Measurements from ENCODE around the gene INF2.

The INF2 gene

GRCh38 chr14:104691546-104692260 lies 2.3 kb downstream of the INF2 start:
- ATAC-seq = no peak

DNA sequence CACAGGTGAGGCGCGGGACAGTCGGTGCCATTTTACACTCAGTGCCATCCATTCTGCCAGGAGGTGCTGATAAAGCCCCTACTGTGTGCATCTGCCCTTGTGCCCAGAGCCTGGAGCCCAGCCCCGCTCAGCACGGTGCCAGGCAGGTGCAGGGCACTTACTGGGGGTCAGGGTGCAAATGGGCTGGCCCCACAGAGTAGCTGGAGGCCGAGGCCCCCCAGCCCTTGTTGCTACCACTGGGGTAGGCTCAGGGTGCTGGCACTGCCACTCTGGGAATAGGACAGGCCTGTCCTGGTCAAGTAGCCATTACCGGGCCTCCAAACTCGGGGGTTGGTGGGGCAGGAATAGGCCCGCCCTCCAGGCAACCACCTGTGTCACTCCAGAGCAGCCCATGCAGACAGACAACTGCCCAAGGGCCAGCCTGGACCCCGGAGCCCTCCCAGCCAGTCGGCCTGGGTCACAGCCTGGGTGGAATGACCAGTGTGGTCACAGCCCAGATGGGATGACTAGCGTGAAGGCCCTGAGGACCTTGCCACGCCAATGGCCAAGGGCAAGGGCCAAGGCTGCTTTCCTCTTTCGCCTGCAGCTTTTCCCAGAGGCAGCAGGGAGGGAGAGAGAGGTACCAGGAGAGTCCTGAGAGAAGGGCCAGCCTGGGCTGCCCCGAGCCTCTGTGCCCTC lies 3.0 kb downstream of the INF2 start:
- no peak for ATAC-seq

DNA sequence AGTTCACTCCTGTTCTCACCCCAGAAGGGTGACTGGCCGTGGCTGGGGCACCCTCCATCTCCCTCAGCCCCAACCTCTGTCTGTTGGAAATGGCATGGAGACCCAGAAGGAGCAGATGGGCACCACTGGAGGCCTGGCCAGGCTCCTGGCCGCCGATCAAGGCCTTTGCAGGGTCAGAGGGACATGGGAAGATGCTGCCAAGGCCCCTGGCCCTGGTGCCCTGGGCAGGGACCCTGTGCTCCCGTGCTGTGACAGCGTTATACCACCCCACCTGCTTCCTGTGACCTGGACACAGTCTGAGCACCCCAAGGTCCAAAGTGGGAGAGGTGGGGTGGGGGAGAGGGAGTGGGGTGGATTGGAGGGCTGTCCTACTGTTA lies 3.5 kb downstream of the INF2 start:
- ATAC-seq = no peak

DNA sequence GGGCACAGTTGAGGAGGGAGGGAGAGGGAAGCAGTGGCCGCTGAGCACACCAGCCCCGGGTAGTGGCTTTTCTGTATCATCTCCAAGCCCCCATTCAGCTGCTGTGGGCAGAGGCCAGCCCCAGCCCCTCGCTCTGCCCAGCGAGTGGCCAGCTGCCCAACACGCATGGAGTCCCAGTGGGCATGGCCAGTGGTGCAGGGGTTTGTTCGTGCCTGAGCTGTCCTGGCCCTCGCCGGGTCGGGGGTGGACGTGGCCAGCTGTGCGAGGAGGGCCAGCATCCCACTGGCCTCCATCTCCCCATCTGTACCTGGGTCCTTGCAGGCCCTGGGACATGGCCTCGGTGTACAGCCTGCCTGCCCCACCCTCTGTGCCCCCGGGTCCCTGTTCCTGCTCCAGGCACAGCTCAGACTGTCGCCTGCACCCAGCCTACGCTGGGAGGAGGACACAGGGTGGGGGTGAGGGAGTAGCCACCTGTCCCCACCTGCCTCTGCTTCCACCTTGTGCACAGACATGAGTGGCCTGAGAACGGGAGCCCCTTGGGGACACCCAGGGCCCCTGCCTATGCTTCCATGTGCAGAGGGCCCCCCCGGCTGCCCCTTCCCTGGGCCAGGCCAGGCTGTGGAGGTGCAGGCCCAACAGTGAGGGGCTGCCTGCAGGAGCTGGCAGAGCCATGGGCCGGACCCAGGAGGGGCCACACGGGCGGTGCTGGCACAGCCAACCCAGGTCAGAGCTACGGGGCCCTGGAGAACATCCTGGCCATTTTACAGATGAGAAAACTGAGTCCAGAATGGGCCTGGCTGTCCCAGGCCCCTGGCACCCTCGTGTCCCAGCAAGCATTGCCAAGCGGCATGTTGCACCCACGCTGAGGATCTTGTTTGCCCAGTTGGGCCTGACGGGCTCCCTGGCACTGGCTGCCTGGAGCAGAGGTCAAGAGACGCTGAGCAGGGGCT lies 4.3 kb downstream of the INF2 start:
- ATAC-seq = no peak

GRCh38 chr14:104694475-104694950 lies 5.1 kb downstream of the INF2 start:
- no peak for ATAC-seq

GRCh38 chr14:104694991-104695659 lies 5.7 kb downstream of the INF2 start:
- ATAC-seq = peak; percentile 57 to 76

GRCh38 chr14:104695660-104696000 lies 6.2 kb downstream of the INF2 start:
- no peak for ATAC-seq

DNA sequence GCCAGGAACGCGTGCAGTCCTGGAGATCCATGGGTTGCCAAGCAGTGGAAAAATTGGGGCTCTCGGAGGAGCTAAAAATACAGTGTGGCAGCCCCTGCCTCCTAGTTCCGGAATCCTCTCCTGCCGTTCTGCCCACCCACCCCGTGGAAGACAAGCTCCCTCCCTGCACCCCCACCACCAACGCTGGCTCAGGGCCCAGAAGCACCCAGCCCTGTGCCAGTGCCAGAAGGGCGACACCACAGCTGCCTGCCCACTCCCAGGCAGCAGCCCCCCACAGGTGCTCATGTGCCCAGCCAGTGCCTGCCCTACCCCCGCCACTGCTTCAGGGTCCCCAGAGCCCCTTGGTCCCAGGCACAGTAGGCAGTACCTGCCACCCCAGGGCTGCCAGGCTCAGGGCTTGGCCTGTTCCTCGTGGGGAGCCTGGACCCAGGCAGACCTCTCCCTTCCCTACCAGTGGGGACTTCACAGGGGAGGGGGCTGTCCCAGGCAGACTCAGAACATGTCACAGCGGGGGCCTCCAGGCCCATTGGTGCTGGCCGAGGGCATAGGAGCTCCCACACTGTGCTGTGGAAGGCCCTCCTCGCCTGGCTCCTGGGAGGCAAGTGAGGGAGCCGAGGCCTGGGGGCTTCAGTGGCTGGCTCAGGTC lies 7.4 kb downstream of the INF2 start:
- ATAC-seq = no peak

- ATAC-seq = no peak
These were observed 7.9 kb downstream of the INF2 start for GRCh38 chr14:104697317-104697703.

DNA sequence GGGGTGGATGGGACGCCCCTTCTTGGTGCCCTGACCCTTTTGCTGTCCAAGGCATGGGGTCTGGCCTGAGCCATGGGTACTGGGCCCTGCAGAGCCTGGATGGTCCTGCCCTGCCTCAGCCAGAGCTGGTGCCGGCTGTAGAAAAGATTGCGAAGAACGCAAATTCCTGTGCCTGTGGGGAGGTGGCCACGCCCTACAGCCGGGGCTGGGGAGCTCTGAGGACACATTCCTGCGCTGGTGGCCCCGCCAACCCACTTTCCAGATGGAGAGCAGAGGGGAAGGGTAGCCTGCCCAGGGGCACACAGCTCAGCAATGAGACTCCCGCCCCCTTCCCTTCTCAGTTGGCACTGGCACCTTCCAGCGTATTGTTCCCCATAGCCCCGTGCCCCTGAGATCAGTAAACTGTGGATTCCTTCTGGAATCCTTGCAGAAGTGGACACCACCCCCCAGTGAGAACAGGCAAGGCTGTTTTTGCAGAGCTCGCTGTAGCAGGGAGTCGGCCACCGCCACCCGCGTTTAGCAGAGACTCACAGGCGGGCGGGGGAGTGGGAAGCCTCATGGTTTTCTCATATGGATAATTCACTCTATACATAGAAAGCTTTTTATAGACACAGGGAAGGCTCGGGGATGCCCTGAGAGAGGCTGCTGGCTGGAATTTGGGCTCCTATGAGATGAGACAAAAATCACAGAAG lies 8.6 kb downstream of the INF2 start:
- ATAC-seq = no peak

- no peak for ATAC-seq
These were observed 9.4 kb downstream of the INF2 start for GRCh38 chr14:104698688-104699425.

GRCh38 chr14:104699426-104699748 lies 10.0 kb downstream of the INF2 start:
- no peak for ATAC-seq

GRCh38 chr14:104700225-104700651 lies 10.8 kb downstream of the INF2 start:
- no peak for ATAC-seq

DNA sequence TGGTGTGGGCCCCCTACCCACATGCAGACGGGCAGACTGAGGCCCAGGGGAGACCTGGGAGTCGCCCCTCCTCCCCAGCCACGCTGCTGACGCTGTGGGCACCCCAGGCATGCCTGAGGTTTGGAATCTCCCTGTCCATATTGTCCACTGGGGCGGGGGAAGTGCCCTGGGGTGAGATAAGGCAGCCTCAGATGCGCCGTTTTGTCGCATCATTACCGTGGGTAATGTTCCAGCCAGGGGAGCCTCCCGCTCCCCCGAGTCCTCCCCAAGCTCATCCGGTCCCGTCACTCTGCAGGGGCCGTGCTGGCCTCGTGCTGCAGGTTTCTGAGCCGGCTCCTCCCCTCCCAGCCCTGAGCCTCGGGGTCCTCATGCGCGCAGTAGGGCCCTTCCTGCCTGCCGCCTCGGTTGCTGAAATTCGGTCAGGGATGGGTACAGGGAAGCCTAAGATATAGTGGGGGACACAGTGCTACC lies 11.4 kb downstream of the INF2 start:
- ATAC-seq = no peak

DNA sequence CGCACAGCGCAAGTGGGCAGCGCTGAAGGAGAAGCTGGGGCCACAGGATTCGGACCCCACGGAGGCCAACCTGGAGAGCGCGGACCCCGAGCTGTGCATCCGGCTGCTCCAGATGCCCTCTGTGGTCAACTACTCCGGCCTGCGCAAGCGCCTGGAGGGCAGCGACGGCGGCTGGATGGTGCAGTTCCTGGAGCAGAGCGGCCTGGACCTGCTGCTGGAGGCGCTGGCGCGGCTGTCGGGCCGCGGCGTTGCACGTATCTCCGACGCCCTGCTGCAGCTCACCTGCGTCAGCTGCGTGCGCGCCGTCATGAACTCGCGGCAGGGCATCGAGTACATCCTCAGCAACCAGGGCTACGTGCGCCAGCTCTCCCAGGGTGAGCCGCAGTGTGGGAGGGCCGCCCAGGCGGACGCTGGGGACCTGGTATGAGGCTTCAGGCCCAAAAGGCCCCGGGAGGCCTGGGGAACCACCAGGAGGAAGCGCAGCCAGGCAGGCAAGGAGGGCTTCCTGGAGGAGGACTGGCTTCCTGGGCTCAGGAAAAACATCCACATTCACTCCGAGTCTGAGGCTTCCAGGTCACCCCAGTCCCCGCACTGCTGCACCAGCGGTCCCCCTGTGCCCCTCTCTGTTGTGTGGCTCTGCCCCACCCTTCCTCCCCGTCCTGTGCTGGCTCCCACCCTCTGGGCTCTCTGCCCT lies 12.1 kb downstream of the INF2 start:
- ATAC-seq = no peak

GRCh38 chr14:104702106-104702505 lies 12.7 kb downstream of the INF2 start:
- no peak for ATAC-seq

DNA sequence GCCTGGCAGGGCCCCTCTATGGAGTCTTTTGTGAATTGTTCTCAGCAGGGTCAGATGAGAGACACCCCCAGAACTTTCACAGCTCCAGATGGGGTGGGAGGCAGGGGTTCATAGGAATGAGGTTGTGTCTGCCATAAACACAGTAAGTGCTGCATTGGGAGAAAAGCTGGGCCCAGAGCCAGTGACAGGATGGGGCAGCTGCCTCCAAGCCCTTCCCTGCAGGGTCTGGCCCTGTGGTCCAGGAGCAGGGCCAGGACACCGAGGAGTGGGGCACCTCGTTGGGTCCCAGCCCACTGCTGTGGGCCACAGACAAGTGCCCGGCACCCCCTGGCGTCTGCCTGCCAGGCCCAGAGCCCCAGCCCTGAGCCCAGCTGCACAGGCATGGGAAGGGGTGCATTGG lies 13.3 kb downstream of the INF2 start:
- no peak for ATAC-seq

GRCh38 chr14:104703269-104703668 lies 13.9 kb downstream of the INF2 start:
- no peak for ATAC-seq

DNA sequence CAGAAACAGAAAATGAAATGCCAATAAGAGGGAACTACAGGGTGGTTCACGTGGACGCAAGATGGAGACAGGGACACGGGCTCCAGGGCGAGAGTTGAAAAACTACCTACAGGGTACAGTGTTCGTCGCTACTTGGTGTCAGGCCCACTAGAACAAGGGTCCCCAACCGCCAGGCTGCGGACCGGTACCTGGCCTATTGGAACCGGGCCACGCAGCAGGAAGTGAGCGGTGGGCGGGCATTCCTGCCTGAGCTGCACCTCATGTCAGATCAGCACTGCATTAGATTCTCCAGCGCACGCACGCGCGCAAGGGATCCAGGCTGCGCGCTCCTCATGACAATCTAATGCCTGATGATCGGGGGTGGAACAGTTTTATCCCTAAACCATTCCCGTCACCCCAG lies 14.8 kb downstream of the INF2 start:
- no peak for ATAC-seq

DNA sequence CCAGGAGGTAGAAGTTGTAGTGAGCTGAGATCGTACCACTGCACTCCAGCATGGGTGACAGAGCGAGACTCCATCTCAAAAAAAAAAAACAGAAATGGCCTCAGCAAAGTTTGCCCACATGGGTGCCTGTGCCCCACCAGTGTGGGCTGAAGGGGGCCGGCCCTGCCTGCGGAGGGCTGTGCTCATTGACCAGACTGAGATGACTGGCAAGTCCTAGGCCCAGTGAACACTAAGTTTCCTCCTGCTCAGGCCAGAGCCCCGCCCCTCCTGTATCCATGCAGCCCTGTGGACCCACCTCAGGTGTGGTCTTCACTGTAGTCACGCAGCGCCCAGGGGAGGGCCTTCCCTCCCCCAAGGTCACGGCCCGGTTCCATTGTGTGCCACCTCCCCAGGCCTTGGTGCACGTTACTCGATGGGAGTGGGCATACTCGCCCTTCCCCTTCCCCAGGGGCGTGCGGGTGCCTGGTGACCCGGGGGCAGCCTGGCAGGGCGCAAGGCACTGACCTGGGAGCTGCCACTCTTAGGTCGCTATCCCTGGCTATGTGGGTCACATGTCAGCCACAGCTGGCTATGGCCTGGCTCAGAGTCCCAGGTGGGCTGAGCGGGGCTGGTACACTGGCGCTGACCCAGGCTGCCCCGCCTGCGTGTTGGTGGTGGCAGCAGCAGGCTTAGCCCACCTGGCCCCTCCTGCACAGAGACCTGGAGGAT lies 16.1 kb downstream of the INF2 start:
- ATAC-seq = no peak

Data from activated CD4-positive, CD25-positive, alpha-beta regulatory T cell treated with anti-CD3 and anti-CD28 coated beads, Interleukin-2, amount 50 U/mL, for 24 hours (primary cell).